NB4 (cell line): Measurements from ENCODE around the gene CALN1.

Experiments
- DNase-seq: peaks from one replicate; pipeline ENCODE4 v3.0.0; 2010; ENCODE audit warnings: low read depth
- H3K4me3 ChIP-seq: one replicate; pipeline ENCODE4 v1.5.1; 2011; ENCODE audit warnings: mild to moderate bottlenecking, low read depth, low read length, moderate library complexity
- CTCF ChIP-seq: IDR thresholded peaks from one replicate; pipeline ENCODE4 v1.5.1; 2012; ENCODE audit warnings: low read depth, low read length
- MAX ChIP-seq: IDR thresholded peaks from 2 replicates; pipeline ENCODE4 v1.6.1; 2011; ENCODE audit warnings: low read depth, low read length
- MYC ChIP-seq: IDR thresholded peaks from 2 replicates; pipeline ENCODE4 v1.6.1; 2011; ENCODE audit warnings: low read depth, low read length
- POLR2A ChIP-seq: IDR thresholded peaks from 2 replicates; pipeline ENCODE4 v1.6.1; 2011; ENCODE audit warnings: mild to moderate bottlenecking; ENCODE audit not compliant: insufficient read length; ENCODE audit errors: extremely low read depth

Gene CALN1

GRCh38 chr7:72413886-72414285 lies 1.7 kb upstream of the CALN1 start:
- TF ChIP-seq CTCF (no peak), POLR2A (no peak), MAX (no peak), MYC (no peak)
- H3K4me3 ChIP-seq: no peak overlapping the region
- DNase-seq: no peak

GRCh38 chr7:72413290-72413689 lies 1.2 kb upstream of the CALN1 start:
- DNase-seq: no peak
- no peak for TF ChIP-seq MAX
- no peak for TF ChIP-seq POLR2A
- no peak for TF ChIP-seq CTCF
- no peak overlapping the region for H3K4me3 ChIP-seq

GRCh38 chr7:72411419-72411818 lies 719 bp downstream of the CALN1 start:
- no peak for DNase-seq
- TF ChIP-seq CTCF (no peak), MYC (no peak), MAX (no peak), POLR2A (no peak)

GRCh38 chr7:72409638-72410015 lies 2.5 kb downstream of the CALN1 start:
- DNase-seq: no peak
- H3K4me3 ChIP-seq: no peak overlapping the region
- no peak for TF ChIP-seq CTCF
- TF ChIP-seq MYC: no peak

More at GRCh38 chr7:72411419-72411818, 719 bp downstream of the CALN1 start:
- no peak overlapping the region for H3K4me3 ChIP-seq

GRCh38 chr7:72408966-72409637 lies 3.0 kb downstream of the CALN1 start:
- no peak for DNase-seq
- TF ChIP-seq POLR2A (no peak), MAX (no peak), CTCF (no peak), MYC (no peak)
- H3K4me3 ChIP-seq: no peak overlapping the region
